Esophagus muscularis mucosa (tissue), 4 donors: ENCODE measurements around the gene P4HTM. TPM values are rescaled to one million over a fixed set of nuclear protein-coding genes. Genes with fewer than 3 reads are reported as not detected.
A peak's percentile ranks its signal among the peaks of the same experiment; 100 is the strongest.

Experiments used
- DNase-seq: peaks from one replicate; pipeline ENCODE4 v3.0.0-alpha.2; 2017; ENCODE audit errors: extremely low spot score
- H3K27ac ChIP-seq, 4 donors: fragments of 200-600 bp; sonication (generic); replicated peaks in 1 of 4; 1 replicate in 3 of 4; 2 replicates in 1 of 4; pipeline ENCODE4 v1.5.1; 2016 to 2019; ENCODE audit warnings: mild to moderate bottlenecking in 1 of 4
- H3K27me3 ChIP-seq, 4 donors: fragments of 200-600 bp; sonication (generic); one replicate each; pipeline versions ENCODE4 v1.5.1 to v1.6.0; 2016 to 2019
- H3K36me3 ChIP-seq, 4 donors: fragments of 200-600 bp; sonication (generic); one replicate each; pipeline ENCODE4 v1.5.1; 2016 to 2019
- H3K4me1 ChIP-seq, 4 donors: fragments of 200-600 bp; sonication (generic); one replicate each; pipeline ENCODE4 v1.5.1; 2016 to 2019
- H3K4me3 ChIP-seq, 4 donors: fragments of 200-600 bp; sonication (generic); 1 replicate in 2 of 4; 2 replicates in 2 of 4; pipeline ENCODE4 v1.5.1; 2016 to 2019; ENCODE audit warnings: mild to moderate bottlenecking in 4 of 4, moderate library complexity in 1 of 4
- H3K9me3 ChIP-seq, 4 donors: fragments of 200-600 bp; sonication (generic); 1 replicate in 3 of 4; 2 replicates in 1 of 4; pipeline ENCODE4 v1.5.1; 2016 to 2019
- EP300 ChIP-seq: sonication (generic); formaldehyde crosslinking; IDR thresholded peaks from one replicate; pipeline ENCODE4 v1.6.1; 2017; ENCODE audit warnings: antibody characterized with exemption
- POLR2A ChIP-seq: fragments of 450-650 bp; IDR thresholded peaks from one replicate; pipeline ENCODE4 v1.6.1; 2017; ENCODE audit warnings: antibody characterized with exemption, moderate library complexity, mild to moderate bottlenecking, low read depth
- POLR2AphosphoS5 ChIP-seq, 2 donors: sonication (generic); formaldehyde crosslinking; IDR thresholded peaks; one replicate each; pipeline ENCODE4 v1.6.1; 2017; ENCODE audit warnings: antibody characterized with exemption in 2 of 2
- WGBS: methylation state at CpG from one replicate; pipeline ENCODE4 v1.1.5; 2018; 5-methylcytosine and 5-hydroxymethylcytosine counted together
- intact Hi-C: fragments of 100-400 bp; cut with DNase I; formaldehyde crosslinking; loops from one replicate; pipeline ENCODE4 v1.15.1; 2023
- total RNA-seq, 4 donors: library from RNA; depleted of rRNA; stranded (reverse); fragments of >200 nt; gene quantifications; one replicate each; pipeline versions ENCODE4 v1.1.0 to v1.2.1, GENCODE V29; 2016
- TF ChIP-seq, protein P1 (sequence below), 3 experiments: fragments of 200-600 bp in 2 of 3; fragments of 450-650 bp in 1 of 3; sonication (generic) in 2 of 3; IDR thresholded peaks; one replicate each; pipeline ENCODE4 v1.5.1; 2017 to 2019; ENCODE audit warnings: antibody characterized with exemption in 3 of 3, mild to moderate bottlenecking in 2 of 3, moderate library complexity in 1 of 3

Gene P4HTM
- total RNA-seq, 4 donors from 2014 or later, result 25.3 to 46.4 (median 35.2) TPM

DNA sequence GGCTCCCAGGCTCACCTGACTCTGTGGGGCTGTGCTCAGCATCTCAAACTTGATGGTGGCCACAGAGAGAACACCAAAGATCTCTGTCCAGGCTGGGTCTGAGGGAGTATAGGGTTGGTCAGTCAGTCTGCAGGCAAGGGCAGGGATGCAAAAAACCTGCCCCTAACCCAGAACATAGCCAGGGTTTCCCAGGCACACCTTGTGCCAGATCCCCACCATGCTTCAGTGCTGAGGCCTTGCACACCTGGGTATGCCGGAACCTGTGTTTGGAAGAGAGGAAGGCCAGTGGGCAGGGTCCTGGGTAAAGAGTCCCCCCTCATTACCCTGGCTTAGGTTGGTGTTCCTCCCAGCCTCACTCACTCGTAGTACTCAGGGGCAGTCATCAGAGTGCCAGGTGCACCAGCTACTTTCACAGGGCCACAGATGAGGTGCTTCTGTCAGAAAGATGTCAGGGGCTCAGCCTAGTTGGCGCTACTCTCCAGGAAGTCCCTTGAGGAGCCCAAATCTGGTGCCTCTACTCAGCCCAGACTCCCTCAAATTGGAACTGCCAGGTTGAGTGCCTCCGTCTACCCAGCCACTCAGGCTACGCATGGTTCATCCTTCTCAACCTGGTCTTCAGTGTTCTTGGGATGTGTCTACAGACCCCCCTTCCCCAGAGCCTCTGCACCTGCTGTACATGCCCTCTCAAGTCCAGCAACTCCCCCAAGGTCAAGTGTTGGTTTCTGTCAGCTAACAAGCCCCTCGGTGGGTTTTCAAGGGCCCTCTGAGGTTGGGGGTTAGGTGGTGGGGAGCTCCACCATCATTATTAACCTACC, 26.6 kb downstream of the P4HTM start:
- intact Hi-C loops, result no loop called here
- 85% methylated on average over 6 of the region's 6 CpGs for WGBS
- peaks cover 17 to 52% (median 50%) of the 10 kb centered on the region in 4 donors for H3K36me3 ChIP-seq

DNA sequence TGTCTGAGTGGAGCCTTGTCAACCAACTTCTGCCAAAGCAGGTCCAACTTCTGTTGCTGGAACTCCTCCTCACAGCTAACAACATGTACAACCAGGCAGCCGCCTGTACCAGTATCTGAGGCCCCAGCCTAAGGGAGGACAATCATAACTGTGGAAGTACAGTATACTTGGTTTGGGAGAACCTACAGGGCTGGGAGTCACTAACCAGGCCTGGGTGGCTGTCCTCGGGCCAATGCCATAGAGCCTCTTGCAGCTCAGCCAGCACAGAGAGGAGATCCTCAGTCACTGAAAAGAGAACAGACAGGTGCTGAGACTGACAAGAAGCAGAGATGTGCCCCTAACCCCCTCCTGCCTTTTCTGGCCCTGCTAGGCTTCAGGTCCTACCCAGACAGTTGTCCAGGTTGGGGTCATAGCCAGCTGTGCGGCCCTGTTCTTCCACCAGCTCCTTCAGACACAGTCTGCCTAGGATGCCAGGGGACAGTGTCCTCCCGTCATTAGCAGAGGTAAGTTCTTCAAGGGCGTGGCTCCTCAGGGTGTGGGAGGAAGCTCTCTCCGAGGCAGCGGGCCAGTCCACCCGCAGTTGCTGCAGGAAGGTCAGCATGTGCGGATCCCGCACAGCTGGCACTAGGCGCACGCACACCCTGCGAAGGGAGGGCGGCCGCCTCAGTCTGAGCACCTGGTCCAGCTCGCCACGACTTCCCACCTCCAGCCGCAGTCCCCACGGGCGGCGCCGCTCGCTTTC, 27.4 kb downstream of the P4HTM start:
- no peak for DNase-seq
- H3K27me3 ChIP-seq, result no peaks in the 10 kb centered on the region
- 10% methylated on average over 7 of the region's 23 CpGs for WGBS
- H3K4me1 ChIP-seq, result peaks cover 37 to 53% (median 46%) of the 10 kb centered on the region in 4 donors
- intact Hi-C loops, result no loop called here
- peak overlapping the region; percentile 70 to 95 (median 82) for H3K4me3 ChIP-seq
- peaks cover 17 to 44% (median 42%) of the 10 kb centered on the region in 4 donors for H3K36me3 ChIP-seq
- TF ChIP-seq, protein P1, sequence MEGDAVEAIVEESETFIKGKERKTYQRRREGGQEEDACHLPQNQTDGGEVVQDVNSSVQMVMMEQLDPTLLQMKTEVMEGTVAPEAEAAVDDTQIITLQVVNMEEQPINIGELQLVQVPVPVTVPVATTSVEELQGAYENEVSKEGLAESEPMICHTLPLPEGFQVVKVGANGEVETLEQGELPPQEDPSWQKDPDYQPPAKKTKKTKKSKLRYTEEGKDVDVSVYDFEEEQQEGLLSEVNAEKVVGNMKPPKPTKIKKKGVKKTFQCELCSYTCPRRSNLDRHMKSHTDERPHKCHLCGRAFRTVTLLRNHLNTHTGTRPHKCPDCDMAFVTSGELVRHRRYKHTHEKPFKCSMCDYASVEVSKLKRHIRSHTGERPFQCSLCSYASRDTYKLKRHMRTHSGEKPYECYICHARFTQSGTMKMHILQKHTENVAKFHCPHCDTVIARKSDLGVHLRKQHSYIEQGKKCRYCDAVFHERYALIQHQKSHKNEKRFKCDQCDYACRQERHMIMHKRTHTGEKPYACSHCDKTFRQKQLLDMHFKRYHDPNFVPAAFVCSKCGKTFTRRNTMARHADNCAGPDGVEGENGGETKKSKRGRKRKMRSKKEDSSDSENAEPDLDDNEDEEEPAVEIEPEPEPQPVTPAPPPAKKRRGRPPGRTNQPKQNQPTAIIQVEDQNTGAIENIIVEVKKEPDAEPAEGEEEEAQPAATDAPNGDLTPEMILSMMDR (IDR thresholded peaks at IDR 0.05), result no peak
- peak in 1 of 2 donors; percentile 7 for TF ChIP-seq POLR2AphosphoS5 (IDR thresholded peaks at IDR 0.05)
- no peaks in the 10 kb centered on the region for H3K9me3 ChIP-seq
- H3K27ac ChIP-seq, result peak overlapping the region; percentile 79 to 100 (median 85)

More for the DNA sequence above, 26.6 kb downstream of the P4HTM start:
- H3K9me3 ChIP-seq, result no peaks in the 10 kb centered on the region
- no peak for DNase-seq
- TF ChIP-seq EP300 (no peak), POLR2AphosphoS5 (IDR thresholded peaks at IDR 0.05) (no peak), POLR2A (no peak)
- TF ChIP-seq, protein P1 (IDR thresholded peaks at IDR 0.05), result no peak
- no peaks in the 10 kb centered on the region for H3K27me3 ChIP-seq
- peak overlapping the region in 1 of 4 donors; percentile 100 for H3K27ac ChIP-seq
- H3K4me1 ChIP-seq, result peaks cover 41 to 59% (median 51%) of the 10 kb centered on the region in 4 donors
- no peak overlapping the region for H3K4me3 ChIP-seq

DNA sequence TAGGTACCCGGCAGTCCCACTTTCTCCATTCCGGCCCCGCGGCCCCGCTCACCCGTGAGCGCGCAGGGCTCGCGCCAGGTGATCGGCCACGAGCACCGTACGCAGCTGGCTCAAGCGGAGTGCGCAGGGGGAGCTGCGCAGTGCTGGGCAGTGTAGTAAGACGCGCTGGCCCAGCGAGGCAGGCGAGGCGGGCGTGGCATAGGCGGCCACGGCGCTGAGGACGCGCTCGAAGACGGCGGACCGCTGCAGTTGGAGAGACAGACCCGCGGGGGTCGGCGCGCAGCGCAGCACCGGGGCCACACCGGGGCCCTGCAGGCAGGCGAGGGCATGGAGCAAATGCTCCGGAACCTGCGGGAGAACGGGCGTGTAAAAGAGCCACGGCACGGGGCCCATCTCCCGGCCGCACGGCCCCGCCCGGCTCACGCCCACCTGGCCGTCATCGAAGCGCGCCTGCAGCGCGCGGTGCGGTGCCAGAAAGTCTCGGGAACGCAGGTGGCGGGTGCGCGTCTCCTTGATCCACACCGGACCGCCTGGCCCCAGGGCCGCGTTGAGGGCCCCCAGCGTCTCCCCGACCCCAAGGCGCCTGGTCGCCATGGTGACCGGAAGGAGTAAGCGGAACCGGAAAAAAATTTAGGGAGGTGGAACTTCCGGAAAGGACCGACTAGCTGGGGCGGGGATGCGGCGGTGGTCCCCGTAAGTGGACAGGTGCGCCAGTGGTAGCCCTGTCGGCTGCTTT, 28.1 kb downstream of the P4HTM start, which contains the start of gene DALRD3:
TSS of gene DALRD3 (minus strand) at position 610 of the 736 bp plus-strand sequence. CDS start at position 594, 16 bp downstream.
- H3K27me3 ChIP-seq, result no peaks in the 10 kb centered on the region
- intact Hi-C loops, result no loop called here
- DNase-seq, result no peak
- H3K9me3 ChIP-seq, result no peaks in the 10 kb centered on the region
- 0% methylated on average over 23 of the region's 85 CpGs for WGBS
- peak within 1 kb of the TSS; percentile 79 to 100 (median 91) for H3K27ac ChIP-seq
- peak within 1 kb of the TSS; percentile 70 to 95 (median 82) for H3K4me3 ChIP-seq
- peaks cover 17 to 40% (median 37%) of the 10 kb centered on the region in 4 donors for H3K36me3 ChIP-seq
- H3K4me1 ChIP-seq, result peaks cover 37 to 53% (median 46%) of the 10 kb centered on the region in 4 donors
- TF ChIP-seq POLR2AphosphoS5 (IDR thresholded peaks at IDR 0.05) (peak; percentile 62 to 76), EP300 (no peak), POLR2A (peak; percentile 22)
- TF ChIP-seq, protein P1 (IDR thresholded peaks at IDR 0.05), result no peak

DNA sequence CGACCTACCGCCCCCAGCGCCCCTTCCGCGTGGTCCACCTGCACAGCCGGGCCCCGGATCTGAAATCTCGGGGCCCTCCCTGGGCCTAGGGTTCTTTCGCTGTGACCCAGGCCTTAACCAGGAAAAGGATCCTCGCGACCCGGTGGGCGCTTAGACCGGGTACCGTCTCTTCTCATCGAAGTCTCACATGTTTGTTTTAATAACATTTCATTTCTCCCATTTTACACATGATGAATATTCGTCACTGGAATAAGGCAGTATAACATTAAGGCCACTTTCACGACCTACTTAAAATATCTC, 28.6 kb downstream of the P4HTM start:
- Histone ChIP-seq H3K27ac (peak overlapping the region; percentile 79 to 100 (median 85)), H3K4me1 (peaks cover 41 to 52% (median 49%) of the 10 kb centered on the region in 4 donors), H3K27me3 (no peaks in the 10 kb centered on the region), H3K36me3 (peaks cover 17 to 40% (median 37%) of the 10 kb centered on the region in 4 donors), H3K4me3 (peak overlapping the region; percentile 70 to 95 (median 82)), H3K9me3 (no peaks in the 10 kb centered on the region)
- DNase-seq, result no peak
- TF ChIP-seq, protein P1 (IDR thresholded peaks at IDR 0.05), result no peak
- TF ChIP-seq EP300, result no peak
- TF ChIP-seq POLR2AphosphoS5 (IDR thresholded peaks at IDR 0.05), result no peak
- TF ChIP-seq POLR2A, result no peak
- WGBS, result 6% methylated on average over 13 of the region's 18 CpGs
- intact Hi-C loops, result no loop called here
